GM12874 (cell line): ENCODE data around the gene TM9SF1.

Source experiments
- TF ChIP-seq, protein P1 (sequence below): IDR thresholded peaks from 2 replicates; pipeline ENCODE4 v1.5.1; 2011; ENCODE audit warnings: low read depth, mild to moderate bottlenecking, control low read depth, low read length, moderate library complexity; ENCODE audit not compliant: insufficient read depth

Gene TM9SF1

DNA sequence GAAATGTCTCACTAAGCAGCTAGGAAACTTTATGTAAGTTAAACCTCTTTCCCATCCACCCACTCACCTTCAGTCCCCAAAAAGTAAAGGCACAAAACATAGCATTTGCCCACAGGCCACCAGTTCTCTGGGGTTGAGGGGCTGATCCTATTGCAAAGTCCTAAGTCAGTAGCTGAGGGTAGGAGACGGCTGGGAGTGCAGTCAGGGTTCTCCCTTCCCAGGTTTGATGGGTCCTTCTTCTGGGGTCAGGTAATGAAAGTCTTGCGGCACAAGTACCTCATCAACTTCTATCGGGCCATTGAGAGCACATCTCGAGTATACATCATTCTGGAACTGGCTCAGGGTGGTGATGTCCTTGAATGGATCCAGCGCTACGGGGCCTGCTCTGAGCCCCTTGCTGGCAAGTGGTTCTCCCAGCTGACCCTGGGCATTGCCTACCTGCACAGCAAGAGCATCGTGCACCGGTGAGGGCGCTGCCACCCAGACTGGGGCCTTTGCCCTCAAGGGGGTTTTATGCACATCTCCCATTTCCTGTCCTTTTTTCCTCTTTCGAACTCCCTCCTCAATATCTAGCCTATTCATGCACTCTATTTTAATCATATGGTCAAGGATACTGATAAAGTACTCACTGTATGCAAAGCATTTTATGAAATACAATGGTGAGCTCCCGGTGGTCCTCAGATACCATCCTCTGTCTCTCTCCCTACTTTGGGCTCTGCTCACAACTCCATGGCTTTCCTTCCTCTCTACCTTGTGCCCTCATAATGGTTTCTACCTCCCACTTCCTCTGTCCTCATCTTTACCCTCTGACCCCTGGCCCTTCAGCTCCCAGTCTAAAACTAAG, 11.2 kb upstream of the TM9SF1 start:
- TF ChIP-seq, protein P1, sequence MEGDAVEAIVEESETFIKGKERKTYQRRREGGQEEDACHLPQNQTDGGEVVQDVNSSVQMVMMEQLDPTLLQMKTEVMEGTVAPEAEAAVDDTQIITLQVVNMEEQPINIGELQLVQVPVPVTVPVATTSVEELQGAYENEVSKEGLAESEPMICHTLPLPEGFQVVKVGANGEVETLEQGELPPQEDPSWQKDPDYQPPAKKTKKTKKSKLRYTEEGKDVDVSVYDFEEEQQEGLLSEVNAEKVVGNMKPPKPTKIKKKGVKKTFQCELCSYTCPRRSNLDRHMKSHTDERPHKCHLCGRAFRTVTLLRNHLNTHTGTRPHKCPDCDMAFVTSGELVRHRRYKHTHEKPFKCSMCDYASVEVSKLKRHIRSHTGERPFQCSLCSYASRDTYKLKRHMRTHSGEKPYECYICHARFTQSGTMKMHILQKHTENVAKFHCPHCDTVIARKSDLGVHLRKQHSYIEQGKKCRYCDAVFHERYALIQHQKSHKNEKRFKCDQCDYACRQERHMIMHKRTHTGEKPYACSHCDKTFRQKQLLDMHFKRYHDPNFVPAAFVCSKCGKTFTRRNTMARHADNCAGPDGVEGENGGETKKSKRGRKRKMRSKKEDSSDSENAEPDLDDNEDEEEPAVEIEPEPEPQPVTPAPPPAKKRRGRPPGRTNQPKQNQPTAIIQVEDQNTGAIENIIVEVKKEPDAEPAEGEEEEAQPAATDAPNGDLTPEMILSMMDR = no peak

DNA sequence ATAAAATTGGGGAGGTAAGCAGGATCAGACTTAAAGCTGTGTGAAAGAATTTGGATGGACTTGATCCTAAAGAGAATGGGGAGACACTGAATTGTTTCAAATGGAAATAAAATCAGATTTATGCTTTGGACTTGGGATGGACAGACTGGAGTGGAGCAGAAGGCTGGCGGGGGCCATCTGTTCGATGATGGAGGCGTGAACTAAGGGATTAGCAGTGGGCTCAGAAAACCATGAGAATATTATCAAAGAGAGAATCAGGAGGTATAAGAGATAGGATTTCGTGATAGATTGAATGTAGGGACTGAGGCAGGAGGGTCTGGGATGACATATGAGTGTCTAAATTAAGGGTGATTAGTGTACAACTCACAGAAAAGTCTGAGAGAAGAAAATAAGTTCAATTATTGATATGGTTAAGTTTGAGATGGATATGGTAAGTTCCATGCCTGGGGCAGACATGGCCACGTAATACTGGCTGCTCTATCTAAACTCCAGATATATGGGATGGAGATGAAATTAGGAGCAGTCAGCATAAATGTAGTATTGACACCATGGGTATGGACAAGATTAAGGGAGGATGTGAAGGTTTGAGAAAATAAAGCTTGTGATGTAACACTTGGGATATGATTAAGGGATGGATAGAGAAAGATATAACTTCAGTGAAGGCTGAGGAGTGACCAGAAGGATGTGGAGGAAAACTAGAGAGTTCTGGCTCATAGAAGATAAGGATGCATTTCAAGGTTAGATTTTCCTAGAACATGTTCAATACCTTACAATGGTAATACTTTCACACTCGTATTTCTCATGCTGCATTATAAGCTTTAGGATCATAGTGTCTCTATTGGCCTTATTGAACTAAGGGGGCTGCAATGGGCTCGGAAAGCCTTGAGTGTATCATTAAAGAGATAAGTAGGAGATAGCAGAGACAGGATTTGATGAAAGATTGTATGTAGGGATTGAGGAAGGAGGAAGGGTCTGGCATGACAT, 9.2 kb upstream of the TM9SF1 start:
- TF ChIP-seq, protein P1 = no peak

DNA sequence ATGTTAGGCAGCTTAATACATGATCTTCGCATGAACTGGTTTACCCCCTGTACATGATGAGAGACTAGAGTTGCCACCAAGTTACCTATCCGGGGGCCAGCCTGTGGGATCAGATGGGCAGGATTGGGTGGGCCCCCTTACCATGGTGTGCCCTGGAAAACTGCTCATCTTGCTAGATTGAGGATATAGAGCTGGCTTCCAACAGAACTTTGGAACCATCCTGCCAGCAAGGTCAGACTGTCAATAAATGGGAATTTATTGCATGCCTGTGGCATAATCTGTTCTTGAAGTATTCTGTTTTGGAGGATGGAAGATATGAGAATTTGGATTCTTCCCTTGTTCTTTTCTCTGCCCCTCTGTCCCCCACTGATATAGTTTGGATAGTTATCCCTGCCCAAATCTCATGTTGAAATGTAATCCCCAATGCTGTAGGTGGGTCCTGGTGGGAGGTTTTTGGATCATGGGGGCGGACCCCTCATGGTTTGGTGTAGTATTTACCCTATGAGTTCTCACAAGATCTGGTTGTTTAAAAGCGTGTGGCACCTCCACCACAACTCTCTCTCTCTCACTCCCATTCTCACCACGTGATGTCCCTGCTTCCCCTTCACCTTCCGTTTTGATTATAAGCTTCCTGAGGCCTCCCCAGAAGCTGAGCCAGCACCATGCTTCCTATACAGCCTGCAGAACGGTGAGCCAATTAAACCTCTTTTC, 3.7 kb upstream of the TM9SF1 start:
- TF ChIP-seq, protein P1 = no peak

DNA sequence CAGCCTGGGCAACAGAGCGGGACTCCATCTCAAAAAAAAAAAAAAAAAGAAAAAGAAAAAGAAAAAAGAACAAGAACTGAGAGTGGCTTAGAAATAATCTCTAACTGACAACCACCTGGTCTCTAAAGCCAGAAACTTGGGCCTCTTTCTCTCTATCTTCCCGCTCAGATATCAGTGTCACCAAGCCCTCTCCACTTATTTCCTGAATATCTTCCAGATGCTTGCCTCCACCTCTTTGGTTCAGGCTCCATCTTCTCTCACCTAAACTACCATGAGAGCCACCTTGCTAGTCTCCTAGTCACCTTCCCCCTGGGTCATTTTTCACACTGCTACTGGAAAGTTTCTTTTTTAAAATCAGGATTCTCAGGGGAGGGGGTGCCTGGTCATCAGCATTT, 1.8 kb upstream of the TM9SF1 start:
- TF ChIP-seq, protein P1 = no peak

DNA sequence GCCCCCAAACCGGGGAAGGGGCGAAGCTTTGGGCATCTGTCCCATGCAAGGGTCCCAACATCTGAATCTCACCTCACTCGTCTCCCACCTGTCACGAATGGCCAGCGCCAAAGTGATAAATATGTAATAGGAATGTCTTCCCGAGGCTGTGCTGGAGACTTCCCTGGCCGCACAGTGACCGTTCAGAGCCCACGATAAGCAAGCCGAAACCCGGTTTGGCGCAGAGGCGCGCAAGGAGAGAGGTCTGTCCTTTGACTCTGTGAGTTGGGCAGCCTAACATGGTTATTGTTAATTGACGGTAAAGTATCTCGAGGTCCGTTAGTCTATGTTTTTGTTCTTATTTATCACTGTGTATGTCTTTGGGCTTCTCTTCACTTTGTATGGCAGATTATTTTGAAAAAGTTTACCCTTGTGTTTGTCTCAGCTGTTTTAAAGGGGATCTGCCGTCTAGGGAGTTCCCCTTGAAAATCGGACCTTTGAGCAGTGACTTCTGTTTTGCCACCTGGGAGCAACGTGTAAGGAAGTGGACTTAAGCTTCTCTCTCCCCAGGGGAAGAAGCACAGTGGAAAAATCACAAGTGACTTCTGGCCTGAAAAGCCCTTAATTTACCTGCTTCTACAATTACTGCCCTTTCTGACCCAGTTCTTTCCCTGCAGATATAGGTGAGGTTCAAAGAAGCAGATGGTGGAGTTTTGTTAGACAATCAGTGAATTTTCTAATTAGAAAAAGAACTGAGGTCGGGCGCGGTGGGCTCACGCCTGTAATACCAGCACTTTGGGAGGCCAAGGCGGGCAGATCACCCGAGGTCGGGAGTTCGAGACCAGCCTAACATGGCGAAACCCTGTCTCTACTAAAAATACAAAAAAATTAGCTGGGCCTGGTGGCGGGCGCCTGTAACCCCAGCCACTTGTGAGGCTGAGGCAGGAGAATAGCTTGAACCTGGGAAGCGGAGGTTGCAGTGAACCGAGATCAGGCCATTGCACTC, 1.1 kb upstream of the TM9SF1 start:
- TF ChIP-seq, protein P1 = no peak

DNA sequence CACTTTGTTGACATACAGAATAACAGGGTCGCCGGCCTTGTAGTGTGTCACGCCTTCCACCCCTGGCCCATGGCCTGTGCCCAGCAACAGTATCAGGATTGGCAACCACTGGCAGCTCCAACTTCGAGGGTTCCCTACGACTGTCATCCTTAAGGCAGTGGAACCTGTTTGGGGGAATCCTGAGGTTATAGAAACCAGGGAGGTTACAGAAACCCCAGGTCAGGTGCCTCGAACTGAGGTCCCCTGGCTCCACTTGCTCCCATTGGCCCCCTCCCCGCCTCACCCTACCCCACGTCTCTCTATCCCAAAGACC, 412 bp downstream of the TM9SF1 start:
- TF ChIP-seq, protein P1 = no peak
